Right atrium auricular region (tissue), 2 donors: ENCODE measurements around the gene UGT1A8. TPM values are rescaled to one million over a fixed set of nuclear protein-coding genes. Genes with fewer than 3 reads are reported as not detected.

Source experiments
- DNase-seq: peaks from one replicate; pipeline ENCODE4 v3.0.0-alpha.2; 2019; ENCODE audit warnings: low spot score
- H3K27ac ChIP-seq, 2 donors: fragments of 200-600 bp; sonication (generic); 1 replicate in 1 of 2; 2 replicates in 1 of 2; pipeline ENCODE4 v1.5.1; 2016 to 2019
- H3K27me3 ChIP-seq, 2 donors: fragments of 200-600 bp; sonication (generic); one replicate each; pipeline versions ENCODE4 v1.5.1 to v1.6.0; 2017 to 2019
- H3K36me3 ChIP-seq: fragments of 200-600 bp; sonication (generic); one replicate; pipeline ENCODE4 v1.5.1; 2016
- H3K4me1 ChIP-seq, 2 donors: fragments of 200-600 bp; sonication (generic); one replicate each; pipeline versions ENCODE4 v1.5.1 to v1.6.0; 2017 to 2019
- H3K4me3 ChIP-seq, 2 donors: fragments of 200-600 bp; sonication (generic); 1 replicate in 1 of 2; 2 replicates in 1 of 2; pipeline ENCODE4 v1.5.1; 2017 to 2019; ENCODE audit warnings: mild to moderate bottlenecking in 1 of 2, moderate library complexity in 1 of 2
- H3K9me3 ChIP-seq, 2 donors: fragments of 200-600 bp; sonication (generic); one replicate each; pipeline ENCODE4 v1.5.1; 2019
- CTCF ChIP-seq, 2 donors: fragments of 200-600 bp; sonication (generic); IDR thresholded peaks; one replicate each; pipeline ENCODE4 v1.5.1; 2019; ENCODE audit warnings: antibody characterized with exemption in 2 of 2
- total RNA-seq, 2 donors: library from RNA; depleted of rRNA; stranded (reverse); fragments of >200 nt; gene quantifications; one replicate each; pipeline ENCODE4 v1.1.0, GENCODE V29; 2016

Gene UGT1A8
- total RNA-seq, 2 donors from 2014 or later = not detected

- no peak for DNase-seq
- Histone ChIP-seq H3K27me3 (no peaks in the 10 kb centered on the region), H3K4me1 (no peaks in the 10 kb centered on the region), H3K27ac (no peak overlapping the region), H3K4me3 (no peak overlapping the region), H3K9me3 (no peaks in the 10 kb centered on the region), H3K36me3 (no peaks in the 10 kb centered on the region)
- TF ChIP-seq CTCF (IDR thresholded peaks at IDR 0.05) = no peak
These were observed 146.8 kb downstream of the UGT1A8 start for GRCh38 chr2:233764264-233764663.

DNA sequence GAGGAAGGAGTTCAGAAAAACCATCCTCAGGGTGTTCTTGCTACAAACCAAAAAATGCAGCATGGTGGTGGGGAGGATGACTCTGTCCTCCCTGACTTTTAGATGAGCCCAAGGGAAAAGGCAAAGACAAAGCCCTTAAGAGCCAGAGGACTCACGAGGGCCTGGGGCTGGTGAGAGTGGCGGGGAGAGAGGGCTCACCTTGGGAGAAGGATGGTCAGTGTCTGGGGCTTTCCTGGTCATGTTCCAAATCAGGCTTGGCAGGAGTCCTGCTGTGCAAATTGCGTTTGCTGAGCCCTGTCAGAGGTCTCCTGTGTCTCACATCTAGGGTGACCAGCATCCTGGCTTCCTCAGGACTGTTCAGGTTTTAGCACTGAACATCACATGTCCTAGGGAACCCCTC lies 147.3 kb downstream of the UGT1A8 start:
- TF ChIP-seq CTCF (IDR thresholded peaks at IDR 0.05) = no peak
- H3K9me3 ChIP-seq = no peaks in the 10 kb centered on the region
- H3K27me3 ChIP-seq = no peaks in the 10 kb centered on the region
- H3K36me3 ChIP-seq = no peaks in the 10 kb centered on the region
- no peaks in the 10 kb centered on the region for H3K4me1 ChIP-seq
- DNase-seq = no peak
- H3K27ac ChIP-seq = no peak overlapping the region
- no peak overlapping the region for H3K4me3 ChIP-seq

DNA sequence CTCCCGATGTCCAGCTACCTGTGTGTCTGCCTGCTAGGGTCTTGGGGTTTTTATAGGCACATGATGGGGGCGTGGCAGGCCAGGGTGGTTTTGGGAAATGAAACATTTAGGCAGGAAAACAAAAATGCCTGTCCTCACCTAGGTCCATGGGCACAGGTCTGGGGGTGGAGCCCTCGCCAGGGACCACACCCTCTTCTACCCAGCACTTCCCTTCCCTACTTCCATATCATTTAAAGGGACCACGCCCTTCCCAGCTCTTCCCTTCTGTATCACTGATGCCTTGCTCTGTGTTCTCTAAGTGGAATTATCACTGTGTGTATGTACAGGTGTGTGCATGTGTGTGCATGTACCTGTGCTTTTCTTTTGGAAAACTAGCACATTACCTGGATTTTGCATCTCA lies 149.0 kb downstream of the UGT1A8 start:
- no peaks in the 10 kb centered on the region for H3K9me3 ChIP-seq
- H3K27me3 ChIP-seq = no peaks in the 10 kb centered on the region
- no peaks in the 10 kb centered on the region for H3K4me1 ChIP-seq
- TF ChIP-seq CTCF (IDR thresholded peaks at IDR 0.05) = no peak
- no peak overlapping the region for H3K4me3 ChIP-seq
- H3K36me3 ChIP-seq = no peaks in the 10 kb centered on the region
- no peak for DNase-seq
- H3K27ac ChIP-seq = no peak overlapping the region

- Histone ChIP-seq H3K9me3 (no peaks in the 10 kb centered on the region), H3K4me1 (no peaks in the 10 kb centered on the region), H3K27ac (no peak overlapping the region), H3K4me3 (no peak overlapping the region), H3K27me3 (no peaks in the 10 kb centered on the region), H3K36me3 (no peaks in the 10 kb centered on the region)
- DNase-seq = no peak
- TF ChIP-seq CTCF (IDR thresholded peaks at IDR 0.05) = no peak
These were observed 150.6 kb downstream of the UGT1A8 start for GRCh38 chr2:233768076-233768475.

DNA sequence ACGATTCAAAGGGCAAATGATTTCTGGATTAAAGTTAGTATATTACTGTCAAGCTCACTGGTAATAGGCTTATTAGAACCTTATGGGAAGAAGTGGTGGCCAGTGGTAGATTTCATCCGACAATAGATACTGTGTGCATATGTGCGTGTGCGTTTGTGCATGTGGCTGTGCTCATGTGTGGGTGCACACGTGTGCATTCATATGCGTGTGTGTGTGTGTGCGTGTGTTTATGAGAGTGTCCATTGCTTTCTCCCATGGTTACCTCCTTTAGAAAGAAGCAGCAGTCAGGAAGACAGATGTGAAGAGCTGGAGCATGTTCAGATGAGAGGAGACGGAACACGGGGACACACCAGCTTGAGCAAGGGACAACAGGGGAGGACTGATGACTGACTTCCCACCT lies 151.8 kb downstream of the UGT1A8 start:
- H3K36me3 ChIP-seq = no peaks in the 10 kb centered on the region
- no peak for TF ChIP-seq CTCF (IDR thresholded peaks at IDR 0.05)
- no peaks in the 10 kb centered on the region for H3K9me3 ChIP-seq
- H3K4me3 ChIP-seq = no peak overlapping the region
- DNase-seq = no peak
- no peak overlapping the region for H3K27ac ChIP-seq
- no peaks in the 10 kb centered on the region for H3K4me1 ChIP-seq
- no peaks in the 10 kb centered on the region for H3K27me3 ChIP-seq

GRCh38 chr2:233772153-233772552 lies 154.7 kb downstream of the UGT1A8 start:
- DNase-seq = no peak
- Histone ChIP-seq H3K27ac (no peak overlapping the region), H3K27me3 (no peaks in the 10 kb centered on the region), H3K36me3 (no peaks in the 10 kb centered on the region), H3K9me3 (peaks cover 0 to 8% of the 10 kb centered on the region in 2 donors), H3K4me3 (no peak overlapping the region), H3K4me1 (no peaks in the 10 kb centered on the region)
- TF ChIP-seq CTCF (IDR thresholded peaks at IDR 0.05) = no peak
